ENCODE data around the gene MIEF1. TPM values are rescaled to one million over a fixed set of nuclear protein-coding genes. Genes with fewer than 3 reads are reported as not detected.

The MIEF1 gene
- total RNA-seq, 1 donor from 2014 or later = 23.0 TPM

GRCh38 chr22:39537975-39538374 lies 35.9 kb downstream of the MIEF1 start:
- Mint-ChIP-seq H3K4me3 (ENCODE audit: unreplicated experiment) (no peak overlapping the region), H3K9me3 (ENCODE audit: low read depth) (no peaks in the 10 kb centered on the region), H3K27me3 (ENCODE audit: low read depth) (peaks cover 3% of the 10 kb centered on the region), H3K36me3 (ENCODE audit: low read depth) (no peaks in the 10 kb centered on the region), H3K27ac (ENCODE audit: unreplicated experiment) (no peak overlapping the region), H3K4me1 (ENCODE audit: low read depth) (peaks cover 6% of the 10 kb centered on the region)
- TF ChIP-seq, protein P1, sequence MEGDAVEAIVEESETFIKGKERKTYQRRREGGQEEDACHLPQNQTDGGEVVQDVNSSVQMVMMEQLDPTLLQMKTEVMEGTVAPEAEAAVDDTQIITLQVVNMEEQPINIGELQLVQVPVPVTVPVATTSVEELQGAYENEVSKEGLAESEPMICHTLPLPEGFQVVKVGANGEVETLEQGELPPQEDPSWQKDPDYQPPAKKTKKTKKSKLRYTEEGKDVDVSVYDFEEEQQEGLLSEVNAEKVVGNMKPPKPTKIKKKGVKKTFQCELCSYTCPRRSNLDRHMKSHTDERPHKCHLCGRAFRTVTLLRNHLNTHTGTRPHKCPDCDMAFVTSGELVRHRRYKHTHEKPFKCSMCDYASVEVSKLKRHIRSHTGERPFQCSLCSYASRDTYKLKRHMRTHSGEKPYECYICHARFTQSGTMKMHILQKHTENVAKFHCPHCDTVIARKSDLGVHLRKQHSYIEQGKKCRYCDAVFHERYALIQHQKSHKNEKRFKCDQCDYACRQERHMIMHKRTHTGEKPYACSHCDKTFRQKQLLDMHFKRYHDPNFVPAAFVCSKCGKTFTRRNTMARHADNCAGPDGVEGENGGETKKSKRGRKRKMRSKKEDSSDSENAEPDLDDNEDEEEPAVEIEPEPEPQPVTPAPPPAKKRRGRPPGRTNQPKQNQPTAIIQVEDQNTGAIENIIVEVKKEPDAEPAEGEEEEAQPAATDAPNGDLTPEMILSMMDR (IDR thresholded peaks at IDR 0.05) = no peak
- DNase-seq (ENCODE audit: low spot score) = no peak

DNA sequence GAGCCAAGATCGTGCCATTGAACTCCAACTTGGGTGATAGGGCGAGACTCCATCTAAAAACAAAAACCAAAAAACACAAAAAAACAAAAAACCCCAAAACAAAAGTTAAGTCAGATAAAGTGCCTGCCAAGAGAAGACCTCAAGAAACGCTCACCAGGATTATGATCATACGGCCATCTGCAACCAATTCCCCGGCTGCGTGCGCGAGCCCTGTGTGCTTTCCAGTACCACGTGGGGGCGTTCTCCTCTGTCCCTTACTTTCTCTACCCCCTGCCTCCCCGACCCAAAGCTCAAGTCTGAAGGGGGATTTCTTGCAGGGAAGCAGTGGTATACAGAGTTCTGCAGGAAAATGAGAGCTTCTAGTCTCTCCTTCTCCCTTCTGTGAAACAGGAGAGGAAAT lies 41.0 kb downstream of the MIEF1 start:
- Mint-ChIP-seq H3K9me3 (ENCODE audit: low read depth) (no peaks in the 10 kb centered on the region), H3K27me3 (ENCODE audit: low read depth) (peaks cover 21% of the 10 kb centered on the region), H3K36me3 (ENCODE audit: low read depth) (no peaks in the 10 kb centered on the region), H3K4me3 (ENCODE audit: unreplicated experiment) (no peak overlapping the region), H3K27ac (ENCODE audit: unreplicated experiment) (no peak overlapping the region), H3K4me1 (ENCODE audit: low read depth) (peaks cover 17% of the 10 kb centered on the region)
- TF ChIP-seq, protein P1 (IDR thresholded peaks at IDR 0.05) = peak; percentile 76
- DNase-seq (ENCODE audit: low spot score) = no peak

DNA sequence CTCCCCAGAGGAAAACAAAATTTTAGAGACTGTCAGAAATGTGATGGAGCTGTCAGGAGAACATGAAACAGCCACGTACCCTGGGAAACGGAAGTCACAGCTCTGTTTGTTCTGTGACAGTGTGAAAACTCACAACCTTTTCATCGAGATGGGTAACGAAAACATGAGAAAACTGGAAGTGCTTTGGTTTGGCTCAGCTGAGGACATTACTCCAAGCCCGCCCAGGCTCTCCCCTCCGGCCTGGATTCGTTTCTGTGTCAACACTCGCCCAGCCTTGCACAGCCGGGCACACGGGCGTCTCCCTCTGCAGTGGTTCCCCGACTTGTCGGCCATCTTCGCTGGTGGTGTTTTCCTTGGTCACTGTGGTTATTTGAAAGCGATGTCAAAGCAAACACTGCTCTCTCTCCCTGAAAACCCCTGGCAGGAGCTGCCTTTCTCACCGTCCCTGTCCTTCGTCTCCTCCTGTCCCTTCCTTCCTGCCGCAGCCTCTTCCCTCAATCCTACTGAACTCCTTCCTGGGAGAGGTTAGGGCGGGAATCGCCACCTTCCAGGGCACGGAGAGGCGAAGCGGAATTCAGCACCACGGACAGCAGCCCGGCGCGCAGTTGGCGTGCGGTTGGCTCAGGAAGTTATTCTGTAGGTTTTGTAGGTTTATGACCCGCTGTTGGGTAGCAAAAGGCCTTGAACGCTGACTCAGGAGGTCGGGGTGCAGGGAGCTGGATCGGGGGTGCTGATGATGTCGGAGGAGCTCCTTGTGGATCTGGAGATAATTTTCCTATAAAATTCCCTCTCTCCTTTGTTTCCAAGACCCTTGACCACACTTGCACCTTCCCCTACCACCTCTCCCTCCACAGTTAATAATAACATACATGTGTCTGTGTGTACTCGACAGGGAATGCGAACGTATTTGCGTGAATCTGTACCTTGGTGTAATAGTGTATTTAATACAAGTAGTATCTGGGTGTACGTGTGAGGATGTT lies 43.6 kb downstream of the MIEF1 start:
- Mint-ChIP-seq H3K9me3 (ENCODE audit: low read depth) (no peaks in the 10 kb centered on the region), H3K4me1 (ENCODE audit: low read depth) (peaks cover 17% of the 10 kb centered on the region), H3K27ac (ENCODE audit: unreplicated experiment) (no peak overlapping the region), H3K4me3 (ENCODE audit: unreplicated experiment) (no peak overlapping the region), H3K27me3 (ENCODE audit: low read depth) (peaks cover 39% of the 10 kb centered on the region), H3K36me3 (ENCODE audit: low read depth) (no peaks in the 10 kb centered on the region)
- DNase-seq (ENCODE audit: low spot score) = no peak
- TF ChIP-seq, protein P1 (IDR thresholded peaks at IDR 0.05) = no peak

DNA sequence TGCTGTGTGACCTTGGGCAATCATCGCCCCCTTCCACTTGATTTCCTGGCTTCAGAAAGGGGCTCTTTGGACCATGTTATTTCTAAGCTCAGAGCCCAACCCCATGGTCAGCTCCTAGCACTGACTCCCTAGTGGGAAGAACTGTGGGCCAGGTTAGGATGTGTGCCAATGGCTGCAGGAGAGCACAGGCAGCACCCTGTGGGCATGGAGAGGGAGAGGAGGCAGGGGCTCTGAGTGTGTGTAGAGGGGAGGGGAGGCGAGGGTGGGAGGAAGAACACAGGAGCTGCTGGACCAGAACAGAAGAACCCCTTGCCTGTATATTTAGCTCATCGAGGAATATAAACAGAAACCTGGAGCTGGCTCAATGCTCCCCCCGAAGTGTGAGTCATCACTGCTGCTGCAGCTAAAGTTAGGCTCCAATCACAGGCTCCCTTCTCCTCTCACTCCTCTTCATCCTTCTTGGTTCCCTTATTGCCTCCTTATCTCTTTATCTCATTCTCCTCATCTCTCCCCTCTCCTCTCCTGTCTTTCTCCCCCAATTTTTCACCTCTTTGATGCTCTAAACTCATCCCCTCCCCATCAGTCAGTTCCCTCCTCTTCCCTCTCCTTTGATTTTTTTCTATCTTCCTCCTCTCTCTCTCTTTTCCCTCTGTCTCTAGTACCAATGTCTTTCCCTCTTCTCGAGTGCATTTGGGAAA lies 44.9 kb downstream of the MIEF1 start:
- Mint-ChIP-seq H3K9me3 (ENCODE audit: low read depth) (no peaks in the 10 kb centered on the region), H3K27me3 (ENCODE audit: low read depth) (peaks cover 48% of the 10 kb centered on the region)
- DNase-seq (ENCODE audit: low spot score) = no peak

GRCh38 chr22:39547587-39547947 lies 45.5 kb downstream of the MIEF1 start:
- TF ChIP-seq, protein P1 (IDR thresholded peaks at IDR 0.05) = no peak
- Mint-ChIP-seq H3K9me3 (ENCODE audit: low read depth) (no peaks in the 10 kb centered on the region), H3K36me3 (ENCODE audit: low read depth) (no peaks in the 10 kb centered on the region), H3K27ac (ENCODE audit: unreplicated experiment) (no peak overlapping the region), H3K4me3 (ENCODE audit: unreplicated experiment) (no peak overlapping the region), H3K27me3 (ENCODE audit: low read depth) (peaks cover 50% of the 10 kb centered on the region), H3K4me1 (ENCODE audit: low read depth) (peaks cover 17% of the 10 kb centered on the region)
- no peak for DNase-seq (ENCODE audit: low spot score)

More for the DNA sequence above, 44.9 kb downstream of the MIEF1 start:
- TF ChIP-seq, protein P1 (IDR thresholded peaks at IDR 0.05) = no peak
- H3K36me3 Mint-ChIP-seq (ENCODE audit: low read depth) = no peaks in the 10 kb centered on the region
- no peak overlapping the region for H3K4me3 Mint-ChIP-seq (ENCODE audit: unreplicated experiment)
- peaks cover 17% of the 10 kb centered on the region for H3K4me1 Mint-ChIP-seq (ENCODE audit: low read depth)
- no peak overlapping the region for H3K27ac Mint-ChIP-seq (ENCODE audit: unreplicated experiment)
